Measurements from ENCODE around the gene ZNF778. TPM values are rescaled to one million over a fixed set of nuclear protein-coding genes. Genes with fewer than 3 reads are reported as not detected.

ZNF778 gene
- total and polyA plus RNA-seq, 2 of the 13 experiments (the other 11 are each of a cell fraction or from before 2014, with no cell fraction given), result 3.8 to 7.2 TPM

- TF ChIP-seq DZIP1 (CRISPR knock-in tag; IDR thresholded peaks at IDR 0.05) (no peak; the same call in 1 of the 2 replicates), ZNF547 (CRISPR knock-in tag; IDR thresholded peaks at IDR 0.05) (peak; percentile 99), ATRX (CRISPR knock-in tag; IDR thresholded peaks at IDR 0.05; ENCODE audit: borderline replicate concordance) (no peak), RAD21 (CRISPR knock-in tag; IDR thresholded peaks at IDR 0.05) (peak; percentile 65), JUNB (CRISPR knock-in tag; IDR thresholded peaks at IDR 0.05; ENCODE audit: borderline replicate concordance) (no peak), ZMYM2 (CRISPR knock-in tag; IDR thresholded peaks at IDR 0.05) (no peak), SKIL (CRISPR knock-in tag; IDR thresholded peaks at IDR 0.05; ENCODE audit: borderline replicate concordance) (no peak), ZNF136 (CRISPR knock-in tag; IDR thresholded peaks at IDR 0.05; ENCODE audit: low read depth) (peak; percentile 92; the same call in 1 of the 2 replicates), SPEN (CRISPR knock-in tag; IDR thresholded peaks at IDR 0.05; ENCODE audit: low read depth) (peak; percentile 99), ZNF839 (CRISPR knock-in tag; IDR thresholded peaks at IDR 0.05; ENCODE audit: borderline replicate concordance) (peak; percentile 89; the same call in 1 of the 2 replicates), FUBP1 (CRISPR knock-in tag; IDR thresholded peaks at IDR 0.05; ENCODE audit: borderline replicate concordance) (no peak), EHMT2 (IDR thresholded peaks at IDR 0.05; ENCODE audit: borderline replicate concordance, low read depth, low read length) (no peak), ADNP (CRISPR knock-in tag; IDR thresholded peaks at IDR 0.05) (no peak), ZNF576 (CRISPR knock-in tag; IDR thresholded peaks at IDR 0.05) (no peak), ZNF264 (CRISPR knock-in tag; IDR thresholded peaks at IDR 0.05) (0 out of 2 replicates have a peak, but pooled peaks have one; percentile 50), NR2F2 (IDR thresholded peaks at IDR 0.05; ENCODE audit: borderline replicate concordance, low read depth) (peak; percentile 38; the same call in 1 of the 2 replicates), ZNF326 (CRISPR knock-in tag; IDR thresholded peaks at IDR 0.05; ENCODE audit: borderline replicate concordance) (no peak), ISL2 (CRISPR knock-in tag; IDR thresholded peaks at IDR 0.05) (peak; percentile 82), ZNF468 (CRISPR knock-in tag; IDR thresholded peaks at IDR 0.05) (0 out of 2 replicates have a peak, but pooled peaks have one; percentile 44), KDM5B (CRISPR knock-in tag; IDR thresholded peaks at IDR 0.05; ENCODE audit: borderline replicate concordance) (peak; percentile 96; the same call in 1 of the 2 replicates), ZNF670 (CRISPR knock-in tag; IDR thresholded peaks at IDR 0.05; ENCODE audit: borderline replicate concordance) (no peak)
These were observed at the start of gene ZNF778 (continued) for GRCh38 chr16:89217388-89218191.

Measured in HepG2 (cell line).